Measurements from ENCODE around the gene FOXB2.
"Not testable (repeated sequence)": the region's sequence is repeated elsewhere in the genome, so short reads cannot be mapped to it uniquely, and the experiment has no call there.

The FOXB2 gene

DNA sequence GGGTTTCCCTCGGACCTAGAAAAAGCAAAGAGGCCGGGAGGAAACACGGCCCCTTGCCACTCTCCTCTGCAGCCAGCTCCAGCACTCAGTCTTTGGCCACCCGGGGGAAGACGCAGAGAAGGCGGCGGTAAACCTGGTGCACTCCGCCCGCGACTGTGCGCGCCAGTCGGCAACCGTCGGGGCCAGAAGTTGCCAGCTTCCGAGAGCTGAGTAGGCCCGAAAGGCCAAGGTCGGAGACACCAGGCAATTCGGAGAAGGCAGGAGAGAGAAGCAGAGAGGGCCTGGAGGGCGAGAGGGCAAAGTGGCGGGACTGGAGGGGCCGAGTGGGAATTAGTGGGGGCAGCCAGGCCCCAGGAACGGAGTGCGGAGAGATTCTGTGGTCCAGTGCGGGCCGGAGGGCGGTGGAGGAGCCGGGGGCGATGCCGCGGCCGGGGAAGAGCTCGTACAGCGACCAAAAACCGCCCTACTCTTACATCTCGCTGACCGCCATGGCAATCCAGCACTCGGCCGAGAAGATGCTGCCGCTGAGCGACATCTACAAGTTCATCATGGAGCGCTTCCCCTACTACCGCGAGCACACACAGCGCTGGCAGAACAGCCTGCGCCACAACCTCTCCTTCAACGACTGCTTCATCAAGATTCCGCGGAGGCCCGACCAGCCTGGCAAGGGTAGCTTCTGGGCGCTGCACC is at the start of gene FOXB2:
TSS of gene FOXB2 (plus strand) at position 420 of the 690 bp plus-strand sequence. CDS start at position 420, 0 bp downstream.
- Mint-ChIP-seq H3K27ac (no peak within 1 kb of the TSS), H3K36me3 (ENCODE audit: low read depth) (no peaks in the 10 kb centered on the region), H3K27me3 (ENCODE audit: low read depth) (peaks cover 98% of the 10 kb centered on the region), H3K4me1 (peaks cover 49% of the 10 kb centered on the region), H3K4me3 (peak within 1 kb of the TSS; percentile 56 to 73 (median 66)), H3K9me3 (no peaks in the 10 kb centered on the region)
- TF ChIP-seq, protein P1, sequence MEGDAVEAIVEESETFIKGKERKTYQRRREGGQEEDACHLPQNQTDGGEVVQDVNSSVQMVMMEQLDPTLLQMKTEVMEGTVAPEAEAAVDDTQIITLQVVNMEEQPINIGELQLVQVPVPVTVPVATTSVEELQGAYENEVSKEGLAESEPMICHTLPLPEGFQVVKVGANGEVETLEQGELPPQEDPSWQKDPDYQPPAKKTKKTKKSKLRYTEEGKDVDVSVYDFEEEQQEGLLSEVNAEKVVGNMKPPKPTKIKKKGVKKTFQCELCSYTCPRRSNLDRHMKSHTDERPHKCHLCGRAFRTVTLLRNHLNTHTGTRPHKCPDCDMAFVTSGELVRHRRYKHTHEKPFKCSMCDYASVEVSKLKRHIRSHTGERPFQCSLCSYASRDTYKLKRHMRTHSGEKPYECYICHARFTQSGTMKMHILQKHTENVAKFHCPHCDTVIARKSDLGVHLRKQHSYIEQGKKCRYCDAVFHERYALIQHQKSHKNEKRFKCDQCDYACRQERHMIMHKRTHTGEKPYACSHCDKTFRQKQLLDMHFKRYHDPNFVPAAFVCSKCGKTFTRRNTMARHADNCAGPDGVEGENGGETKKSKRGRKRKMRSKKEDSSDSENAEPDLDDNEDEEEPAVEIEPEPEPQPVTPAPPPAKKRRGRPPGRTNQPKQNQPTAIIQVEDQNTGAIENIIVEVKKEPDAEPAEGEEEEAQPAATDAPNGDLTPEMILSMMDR (IDR thresholded peaks at IDR 0.05; ENCODE audit: unreplicated experiment in 3 of 3), result no peak

DNA sequence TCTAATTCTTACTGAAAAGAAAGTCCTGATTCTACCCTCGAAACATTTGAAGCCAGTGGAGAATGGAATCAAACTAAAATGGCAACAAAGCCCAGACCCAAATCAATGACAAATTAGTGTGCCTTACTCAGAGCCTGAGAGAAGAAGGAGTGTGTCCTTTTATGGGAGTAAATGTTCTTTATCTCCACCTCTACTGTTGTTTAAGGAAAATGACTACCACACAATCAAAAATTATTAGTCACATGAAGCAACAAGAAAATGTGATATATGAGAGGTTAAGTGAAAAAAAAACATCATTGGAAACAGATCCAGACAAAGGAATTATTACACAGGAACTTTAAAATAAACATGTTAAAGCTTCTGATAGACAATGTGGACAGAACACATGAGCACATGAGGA is 49.7 kb upstream of the FOXB2 start:
- no peak overlapping the region for H3K27ac Mint-ChIP-seq
- peaks cover 11% of the 10 kb centered on the region for H3K9me3 Mint-ChIP-seq
- no peaks in the 10 kb centered on the region for H3K36me3 Mint-ChIP-seq (ENCODE audit: low read depth)
- no peak overlapping the region for H3K4me3 Mint-ChIP-seq
- H3K27me3 Mint-ChIP-seq (ENCODE audit: low read depth), result peaks cover 10% of the 10 kb centered on the region
- H3K4me1 Mint-ChIP-seq, result no peaks in the 10 kb centered on the region
- TF ChIP-seq, protein P1 (IDR thresholded peaks at IDR 0.05; ENCODE audit: unreplicated experiment in 3 of 3), result no peak

DNA sequence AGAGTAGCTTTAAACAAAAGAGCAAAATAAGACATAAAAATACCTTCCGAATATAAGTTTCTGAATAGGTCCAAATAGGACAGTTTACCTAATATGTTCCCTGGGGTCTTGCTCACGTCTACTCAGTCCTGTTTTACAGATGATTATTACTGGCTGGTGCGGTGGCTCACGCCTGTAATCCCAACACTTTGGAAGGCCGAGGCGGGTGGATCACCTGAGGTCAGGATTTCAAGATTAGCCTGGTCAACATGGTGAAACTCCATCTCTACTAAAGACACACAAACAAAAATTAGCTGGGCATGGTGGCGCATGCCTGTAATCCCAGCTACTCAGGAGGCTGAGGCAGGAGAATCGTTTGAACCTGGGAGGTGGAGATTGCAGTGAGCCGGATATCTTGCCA is 40.6 kb upstream of the FOXB2 start:
- not testable (repeated sequence) for H3K27me3 Mint-ChIP-seq (ENCODE audit: low read depth)

DNA sequence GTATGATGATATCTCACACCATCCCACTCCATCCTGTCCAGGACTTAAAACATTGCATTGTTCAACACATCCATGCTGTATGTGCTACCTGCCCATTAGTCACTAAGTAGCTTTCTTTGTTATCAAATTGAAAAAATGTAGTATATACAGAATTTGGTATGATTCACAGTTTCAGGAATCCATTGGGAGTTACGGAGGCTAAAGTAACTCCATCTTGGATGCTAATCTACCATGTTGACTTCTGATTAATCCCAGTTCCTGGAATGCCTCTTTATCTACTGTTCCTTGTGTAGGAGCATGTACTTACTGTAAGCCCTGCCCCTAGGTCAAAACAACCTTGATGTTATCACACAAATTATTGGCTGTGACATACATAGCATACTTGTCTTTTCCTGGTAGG is 38.9 kb upstream of the FOXB2 start:
- Mint-ChIP-seq H3K9me3 (no peaks in the 10 kb centered on the region), H3K27ac (no peak overlapping the region), H3K4me1 (no peaks in the 10 kb centered on the region), H3K27me3 (ENCODE audit: low read depth) (peaks cover 9% of the 10 kb centered on the region), H3K4me3 (no peak overlapping the region), H3K36me3 (ENCODE audit: low read depth) (no peaks in the 10 kb centered on the region)
- TF ChIP-seq, protein P1 (IDR thresholded peaks at IDR 0.05; ENCODE audit: unreplicated experiment in 3 of 3), result no peak

More for the DNA sequence above, 40.6 kb upstream of the FOXB2 start:
- H3K4me3 Mint-ChIP-seq; H3K36me3 Mint-ChIP-seq (ENCODE audit: low read depth); H3K27ac Mint-ChIP-seq; H3K9me3 Mint-ChIP-seq; H3K4me1 Mint-ChIP-seq: not testable (repeated sequence)

DNA sequence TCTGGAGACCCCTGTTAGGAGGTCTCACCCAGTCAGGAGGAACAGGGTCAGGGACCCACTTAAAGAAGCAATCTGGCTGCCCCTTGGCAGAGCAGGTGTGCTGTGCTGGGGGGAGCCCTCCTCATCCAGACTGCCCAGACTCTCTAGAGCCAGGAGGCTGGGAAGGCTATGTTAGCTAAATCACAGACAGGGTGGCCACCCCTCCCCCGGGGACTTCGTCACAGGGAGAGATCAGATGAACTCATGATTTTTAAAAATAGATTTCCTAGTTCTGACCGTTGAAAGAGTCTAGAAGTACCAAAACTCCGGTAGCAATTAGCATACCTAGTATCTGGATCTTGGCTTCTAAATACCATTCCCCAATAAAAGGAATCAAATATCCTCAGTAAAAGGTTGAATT is 35.0 kb upstream of the FOXB2 start:
- no peaks in the 10 kb centered on the region for H3K36me3 Mint-ChIP-seq (ENCODE audit: low read depth)
- no peak overlapping the region for H3K4me3 Mint-ChIP-seq
- no peak overlapping the region for H3K27ac Mint-ChIP-seq
- no peaks in the 10 kb centered on the region for H3K9me3 Mint-ChIP-seq
- TF ChIP-seq, protein P1 (IDR thresholded peaks at IDR 0.05; ENCODE audit: unreplicated experiment in 3 of 3), result no peak
- H3K27me3 Mint-ChIP-seq (ENCODE audit: low read depth), result peaks cover 5% of the 10 kb centered on the region
- no peaks in the 10 kb centered on the region for H3K4me1 Mint-ChIP-seq

DNA sequence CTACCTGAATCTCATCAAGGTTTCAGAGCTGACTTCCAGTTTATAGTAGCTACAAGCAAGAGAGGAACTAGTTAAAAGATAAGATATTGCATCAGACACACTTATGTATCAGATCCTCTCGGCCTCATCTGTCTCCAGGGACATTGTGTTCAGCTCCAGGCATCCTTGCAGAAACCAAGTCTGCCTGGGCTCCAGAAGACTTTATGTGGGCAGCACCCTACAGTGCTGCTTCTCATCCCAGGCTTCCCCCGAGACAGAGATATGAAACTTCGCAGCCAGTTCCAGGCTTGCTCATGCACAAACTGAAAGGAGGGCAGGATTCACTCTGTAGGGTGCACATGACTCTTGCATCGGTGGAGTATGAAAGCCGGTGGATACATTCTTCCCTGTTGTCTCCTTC is 33.9 kb upstream of the FOXB2 start:
- H3K4me3 Mint-ChIP-seq, result no peak overlapping the region
- TF ChIP-seq, protein P1 (IDR thresholded peaks at IDR 0.05; ENCODE audit: unreplicated experiment in 3 of 3), result no peak
- no peaks in the 10 kb centered on the region for H3K4me1 Mint-ChIP-seq
- no peaks in the 10 kb centered on the region for H3K9me3 Mint-ChIP-seq
- no peaks in the 10 kb centered on the region for H3K36me3 Mint-ChIP-seq (ENCODE audit: low read depth)
- H3K27ac Mint-ChIP-seq, result no peak overlapping the region
- peaks cover 14% of the 10 kb centered on the region for H3K27me3 Mint-ChIP-seq (ENCODE audit: low read depth)
